ENCODE data around the gene PDZD4.

The PDZD4 gene

GRCh38 chrX:153867139-153867538 is 36.8 kb upstream of the PDZD4 start:
- no peak for DNase-seq

GRCh38 chrX:153866302-153867019 is 36.1 kb upstream of the PDZD4 start:
- DNase-seq: no peak

- no peak for DNase-seq
Observed at GRCh38 chrX:153865685-153866084, 35.3 kb upstream of the PDZD4 start.

GRCh38 chrX:153865321-153865580 is 34.9 kb upstream of the PDZD4 start:
- no peak for DNase-seq

GRCh38 chrX:153864561-153865320 is 34.4 kb upstream of the PDZD4 start:
- no peak for DNase-seq

GRCh38 chrX:153864101-153864500 is 33.8 kb upstream of the PDZD4 start:
- DNase-seq: no peak

- DNase-seq: no peak
Observed at GRCh38 chrX:153863251-153863991, 33.1 kb upstream of the PDZD4 start.

GRCh38 chrX:153862369-153863250 is 32.3 kb upstream of the PDZD4 start:
- DNase-seq: no peak

- peak; percentile 35 for DNase-seq
Observed at GRCh38 chrX:153861733-153862310, 31.5 kb upstream of the PDZD4 start.

GRCh38 chrX:153861151-153861550 is 30.8 kb upstream of the PDZD4 start:
- DNase-seq: no peak

- no peak for DNase-seq
Observed at GRCh38 chrX:153857348-153857903, 27.1 kb upstream of the PDZD4 start.

GRCh38 chrX:153854702-153855101 is 24.4 kb upstream of the PDZD4 start:
- DNase-seq: no peak

GRCh38 chrX:153853902-153854267 is 23.5 kb upstream of the PDZD4 start:
- DNase-seq: no peak

GRCh38 chrX:153853180-153853901 is 23.0 kb upstream of the PDZD4 start:
- no peak for DNase-seq

GRCh38 chrX:153851981-153852380 is 21.6 kb upstream of the PDZD4 start:
- no peak for DNase-seq

- no peak for DNase-seq
Observed at GRCh38 chrX:153848325-153848724, 18.0 kb upstream of the PDZD4 start.

- no peak for DNase-seq
Observed at GRCh38 chrX:153845842-153846241, 15.5 kb upstream of the PDZD4 start.

- DNase-seq: no peak
Observed at GRCh38 chrX:153845195-153845594, 14.9 kb upstream of the PDZD4 start.

GRCh38 chrX:153844509-153845082 is 14.3 kb upstream of the PDZD4 start:
- no peak for DNase-seq

GRCh38 chrX:153836921-153837320 is 6.6 kb upstream of the PDZD4 start:
- no peak for DNase-seq

GRCh38 chrX:153832728-153833127 is 2.4 kb upstream of the PDZD4 start:
- no peak for DNase-seq
